ENCODE measurements around the gene ABCC11.
A peak's percentile ranks its signal among the peaks of the same experiment; 100 is the strongest.
"Not testable (repeated sequence)": the region's sequence is repeated elsewhere in the genome, so short reads cannot be mapped to it uniquely, and the experiment has no call there.

ABCC11 gene

DNA sequence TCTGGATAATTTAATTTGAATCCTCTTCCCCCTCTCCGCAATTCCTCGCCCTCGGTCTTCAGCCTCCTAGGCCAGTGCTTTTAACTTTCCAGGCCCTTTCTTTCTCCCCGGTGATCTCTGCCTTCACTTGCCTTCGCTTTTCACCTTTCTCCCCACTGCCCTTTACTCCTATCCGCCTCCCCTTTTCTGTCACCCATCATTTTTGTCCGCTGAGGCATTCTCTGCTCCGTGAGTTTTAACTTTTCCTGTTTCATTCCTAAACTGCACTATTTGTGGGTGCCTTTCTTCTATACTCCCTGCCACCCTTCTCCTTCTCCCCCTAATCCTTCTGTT lies 2.5 kb downstream of the ABCC11 start:
- no peak for DNase-seq

DNA sequence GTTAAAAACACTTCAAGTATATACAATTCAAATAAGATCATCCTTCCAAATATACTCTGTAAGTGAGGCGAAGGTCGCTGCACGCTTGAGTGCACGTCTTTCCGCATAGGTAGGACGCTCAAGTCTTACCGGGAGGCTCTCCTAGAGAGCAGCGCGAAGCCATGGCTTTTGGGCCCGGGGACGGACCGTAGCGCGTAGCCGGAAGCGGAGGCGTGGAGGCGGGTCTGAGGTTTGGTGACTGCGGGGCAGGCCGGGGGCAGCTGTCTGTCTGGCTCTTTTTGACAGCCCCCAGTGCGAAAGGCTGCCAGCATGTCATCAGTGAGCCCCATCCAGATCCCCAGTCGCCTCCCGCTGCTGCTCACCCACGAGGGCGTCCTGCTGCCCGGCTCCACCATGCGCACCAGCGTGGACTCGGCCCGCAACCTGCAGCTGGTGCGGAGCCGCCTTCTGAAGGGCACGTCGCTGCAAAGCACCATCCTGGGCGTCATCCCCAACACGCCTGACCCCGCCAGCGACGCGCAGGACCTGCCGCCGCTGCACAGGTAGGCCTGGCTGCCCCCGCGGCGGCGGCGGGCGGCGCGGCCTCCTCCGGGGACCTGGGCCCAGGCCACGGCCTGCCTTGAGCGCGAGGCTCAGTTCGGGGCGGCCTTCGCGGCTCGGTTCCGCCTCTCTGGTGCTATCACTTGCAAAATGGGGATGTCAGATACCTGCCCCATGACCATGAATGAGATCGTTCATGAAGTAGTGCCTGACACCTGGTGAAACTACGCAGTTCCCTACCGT lies 3.1 kb downstream of the ABCC11 start, which contains the start of gene LONP2:
Gene LONP2 (plus strand): TSS at position 221 of the 783 bp plus-strand sequence. CDS start 89 bp downstream, at position 310.
- DNase-seq = peak; percentile 88

GRCh38 chr16:48240147-48240546 lies 7.2 kb downstream of the ABCC11 start:
- DNase-seq = not testable (repeated sequence)

- no peak for DNase-seq
Observed at GRCh38 chr16:48236286-48236685, 11.1 kb downstream of the ABCC11 start.

GRCh38 chr16:48235556-48236136 lies 11.7 kb downstream of the ABCC11 start:
- no peak for DNase-seq

DNA sequence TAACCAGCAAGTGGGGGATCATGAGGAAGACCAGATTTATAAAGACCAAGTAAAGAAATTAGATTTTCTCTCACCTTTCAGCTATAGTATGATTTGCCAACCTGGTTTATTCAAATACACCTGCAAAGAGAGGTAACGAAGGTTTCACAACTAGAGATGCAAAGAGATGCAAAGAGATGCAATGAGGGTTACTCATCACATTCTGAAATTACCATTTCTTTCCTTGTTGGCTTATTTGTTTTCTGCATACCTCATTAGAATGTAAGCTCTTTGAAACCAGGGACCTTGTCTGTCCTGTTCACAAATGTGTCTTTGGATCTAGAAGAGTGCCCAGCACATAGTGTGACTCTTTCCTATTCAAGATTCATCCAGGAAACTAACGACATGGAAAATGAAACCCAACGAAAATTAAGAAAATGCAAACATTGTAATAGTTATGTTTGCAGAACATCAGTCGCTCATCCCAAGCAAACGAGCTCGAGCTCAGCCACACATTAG lies 12.2 kb downstream of the ABCC11 start:
- no peak for DNase-seq

DNA sequence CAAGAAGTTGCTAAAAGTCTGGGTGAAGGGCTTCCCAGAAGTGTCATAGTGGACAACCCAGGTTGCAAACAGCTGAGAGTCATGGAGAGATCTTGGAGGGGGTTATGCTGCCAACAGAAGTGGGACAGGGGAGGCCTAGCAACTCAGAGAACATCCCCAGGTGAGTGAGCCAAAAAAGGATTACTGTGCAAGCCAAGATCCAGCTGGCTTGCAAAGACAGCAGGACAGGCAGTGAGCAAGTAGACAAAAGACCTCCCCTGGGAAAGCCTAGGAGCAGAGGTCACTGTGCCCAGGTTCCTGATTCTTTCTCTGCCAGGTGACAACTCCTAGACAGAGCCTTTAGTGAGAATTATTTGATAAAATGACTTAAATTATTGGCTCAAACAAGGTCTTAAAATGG lies 12.7 kb downstream of the ABCC11 start:
- DNase-seq = no peak

GRCh38 chr16:48232493-48233040 lies 14.8 kb downstream of the ABCC11 start:
- DNase-seq = no peak

DNA sequence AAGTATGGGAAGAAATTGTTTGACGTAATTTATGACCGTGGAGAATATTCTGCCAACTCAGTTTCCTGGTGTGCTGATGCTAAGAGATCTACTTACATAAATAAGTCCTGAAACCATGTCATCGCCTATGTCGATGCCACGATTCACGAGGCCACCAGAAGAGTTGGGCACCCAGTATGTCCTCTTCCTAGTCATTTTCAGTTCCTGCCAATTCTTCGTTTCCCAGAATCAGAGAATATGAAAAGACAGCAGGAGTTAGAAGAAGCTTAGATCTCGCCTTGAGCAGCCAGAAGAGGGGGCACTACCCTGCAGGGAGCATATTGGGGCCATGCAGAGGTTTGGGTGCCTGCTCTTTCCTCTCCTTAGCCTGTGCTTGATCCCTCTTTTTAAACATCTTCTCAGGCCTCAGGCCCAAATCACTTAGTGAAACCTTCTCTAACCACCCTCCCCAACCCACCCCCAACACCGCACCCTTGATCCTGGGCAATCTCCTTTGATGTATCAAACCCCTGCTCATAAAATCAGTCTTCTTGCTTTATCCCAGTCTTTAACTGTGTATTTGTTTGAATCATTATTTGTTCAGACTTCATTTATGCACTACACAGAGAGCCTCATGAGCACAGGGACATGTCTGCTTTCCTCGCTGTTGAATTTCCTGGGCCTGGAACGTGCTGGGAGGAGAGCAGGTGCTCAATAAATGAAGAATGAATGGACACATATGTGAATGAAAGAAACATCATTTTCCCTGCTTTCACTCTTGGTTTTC lies 15.4 kb downstream of the ABCC11 start:
- peak; percentile 28 for DNase-seq

DNA sequence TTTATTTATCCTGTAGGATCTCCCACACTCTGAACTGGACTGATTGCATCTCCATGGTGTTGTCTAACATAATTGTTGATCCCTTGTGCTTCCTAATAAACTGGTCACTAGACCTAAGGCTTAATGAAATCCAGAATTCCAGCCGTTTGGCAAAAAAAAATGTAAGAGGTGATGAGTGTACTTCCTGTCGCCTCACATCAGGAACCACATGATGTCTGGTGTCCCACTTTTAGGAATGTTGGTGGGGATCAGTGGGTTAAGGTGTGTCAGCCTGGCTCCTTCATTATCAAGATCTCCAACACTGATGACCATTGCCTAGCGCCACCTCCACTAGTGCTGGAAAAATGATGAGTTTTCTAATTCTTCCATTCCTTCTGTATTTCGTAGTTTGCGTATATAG lies 21.9 kb downstream of the ABCC11 start:
- DNase-seq = peak; percentile 28

DNA sequence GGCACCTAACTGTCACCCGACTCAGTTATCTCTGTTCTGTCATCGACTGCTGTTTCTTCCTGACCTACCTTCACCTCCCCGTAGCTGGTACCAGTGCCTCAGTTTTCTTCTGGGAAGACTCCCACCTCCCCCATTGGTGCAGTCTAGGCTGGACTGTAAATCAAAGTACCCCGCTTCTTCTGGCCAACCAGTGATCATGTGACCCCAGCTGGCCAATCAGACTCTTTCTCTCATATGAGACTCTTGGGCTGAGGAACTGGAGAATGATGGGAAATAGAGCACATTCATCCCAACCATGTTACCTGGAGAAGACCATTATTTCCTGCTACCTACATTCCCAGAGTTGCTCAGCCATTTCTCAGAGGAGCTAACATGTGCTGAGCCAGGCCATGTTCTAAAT lies 23.8 kb downstream of the ABCC11 start:
- no peak for DNase-seq

GRCh38 chr16:48220891-48221290 lies 26.4 kb downstream of the ABCC11 start:
- DNase-seq = no peak

DNA sequence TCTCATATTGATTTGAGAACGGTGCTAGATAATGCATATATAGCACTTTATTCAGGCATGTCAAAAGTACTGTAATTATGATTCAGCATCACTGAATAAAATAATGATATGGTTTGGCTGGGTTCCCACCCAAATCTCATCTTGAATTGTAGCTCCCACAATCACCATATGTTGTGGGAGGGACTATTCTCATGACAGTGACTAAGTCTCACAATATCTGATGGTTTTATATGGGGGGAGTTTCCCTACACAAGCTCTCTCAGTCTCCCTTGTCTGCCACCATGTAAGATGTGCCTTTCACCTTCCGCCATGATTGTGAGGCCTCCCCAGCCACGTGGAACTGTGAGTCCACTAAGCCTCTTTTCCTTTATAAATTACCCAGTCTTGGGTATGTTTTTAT lies 28.9 kb downstream of the ABCC11 start:
- no peak for DNase-seq

- DNase-seq = no peak
Observed at GRCh38 chr16:48217708-48218107, 29.6 kb downstream of the ABCC11 start.

- no peak for DNase-seq
Observed at GRCh38 chr16:48215738-48216137, 31.6 kb downstream of the ABCC11 start.

GRCh38 chr16:48212033-48212432 lies 35.3 kb downstream of the ABCC11 start:
- DNase-seq = no peak

GRCh38 chr16:48210747-48211146 lies 36.6 kb downstream of the ABCC11 start:
- DNase-seq = no peak

DNA sequence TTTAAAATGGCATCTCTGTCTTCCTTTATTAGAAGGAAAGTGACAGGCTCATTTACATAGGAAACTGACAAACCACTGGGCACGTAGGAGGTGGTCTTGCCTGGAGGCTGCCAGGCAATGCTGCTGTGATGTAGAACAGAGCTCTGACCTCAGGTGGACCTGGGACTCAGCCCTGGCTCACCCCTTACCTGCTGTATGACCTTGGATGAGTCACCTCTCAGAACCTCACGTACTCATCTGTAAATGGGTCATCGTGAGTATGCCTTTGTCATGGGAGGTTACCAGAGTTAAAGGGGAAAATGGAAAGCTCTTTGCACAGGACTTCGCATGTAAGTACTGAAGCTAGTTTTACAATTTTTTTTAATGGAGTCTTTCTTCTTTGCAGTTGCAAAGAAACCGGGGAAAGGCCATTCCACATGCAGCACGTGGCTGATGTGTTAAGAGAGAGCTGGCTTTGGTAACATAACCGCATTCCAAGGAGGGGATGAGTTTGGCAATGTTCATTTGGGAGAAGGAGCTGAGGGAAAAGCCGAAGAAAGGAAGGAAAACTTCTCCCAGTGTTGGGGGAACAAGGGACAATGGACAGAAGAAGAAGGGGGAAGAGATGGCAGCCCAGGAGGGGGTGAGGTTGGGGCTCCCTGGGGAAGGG lies 40.6 kb downstream of the ABCC11 start:
- DNase-seq = no peak

- DNase-seq = no peak
Observed at GRCh38 chr16:48204825-48205151, 42.6 kb downstream of the ABCC11 start.

GRCh38 chr16:48203974-48204824 lies 43.1 kb downstream of the ABCC11 start:
- DNase-seq = no peak

GRCh38 chr16:48201515-48202201 lies 45.7 kb downstream of the ABCC11 start:
- DNase-seq = no peak

All from fibroblast of skin of right quadriceps (primary cell).